Parietal lobe (tissue), 1 donor: ENCODE measurements around the gene BTBD10. TPM values are rescaled to one million over a fixed set of nuclear protein-coding genes. Genes with fewer than 3 reads are reported as not detected.

ENCODE experiments used
- total RNA-seq: library from RNA; depleted of rRNA; stranded (reverse); fragments of >200 nt; gene quantifications from one replicate; pipeline ENCODE4 v1.2.3, GENCODE V29; 2014

Gene BTBD10
- 156 TPM for total RNA-seq

GRCh38 chr11:13462901-13463778, at the start of gene BTBD10:
Gene BTBD10, minus strand, starts transcription at chr11:13463222. Its CDS starts 18,098 bp downstream, at chr11:13445124.

GRCh38 chr11:13495929-13496328, 32.9 kb upstream of the BTBD10 start, which contains the start of gene PTH:
Gene PTH, minus strand, starts transcription at chr11:13495997. Its CDS starts 3,142 bp downstream, at chr11:13492855.

Other genes starting within 250 kb of the BTBD10 start
- gene BMAL1, start 185.4 kb downstream of the BTBD10 start, total RNA-seq, result 32.2 TPM
- not detected for gene PTH, start 32.8 kb upstream of the BTBD10 start, total RNA-seq
- 114 TPM for gene FAR1, start 205.4 kb upstream of the BTBD10 start, total RNA-seq